ENCODE results near the gene ARF4.

GRCh38 chr3:57605683-57606082 lies 8.5 kb upstream of the ARF4 start:
- TF ChIP-seq, protein P1, sequence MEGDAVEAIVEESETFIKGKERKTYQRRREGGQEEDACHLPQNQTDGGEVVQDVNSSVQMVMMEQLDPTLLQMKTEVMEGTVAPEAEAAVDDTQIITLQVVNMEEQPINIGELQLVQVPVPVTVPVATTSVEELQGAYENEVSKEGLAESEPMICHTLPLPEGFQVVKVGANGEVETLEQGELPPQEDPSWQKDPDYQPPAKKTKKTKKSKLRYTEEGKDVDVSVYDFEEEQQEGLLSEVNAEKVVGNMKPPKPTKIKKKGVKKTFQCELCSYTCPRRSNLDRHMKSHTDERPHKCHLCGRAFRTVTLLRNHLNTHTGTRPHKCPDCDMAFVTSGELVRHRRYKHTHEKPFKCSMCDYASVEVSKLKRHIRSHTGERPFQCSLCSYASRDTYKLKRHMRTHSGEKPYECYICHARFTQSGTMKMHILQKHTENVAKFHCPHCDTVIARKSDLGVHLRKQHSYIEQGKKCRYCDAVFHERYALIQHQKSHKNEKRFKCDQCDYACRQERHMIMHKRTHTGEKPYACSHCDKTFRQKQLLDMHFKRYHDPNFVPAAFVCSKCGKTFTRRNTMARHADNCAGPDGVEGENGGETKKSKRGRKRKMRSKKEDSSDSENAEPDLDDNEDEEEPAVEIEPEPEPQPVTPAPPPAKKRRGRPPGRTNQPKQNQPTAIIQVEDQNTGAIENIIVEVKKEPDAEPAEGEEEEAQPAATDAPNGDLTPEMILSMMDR (IDR thresholded peaks at IDR 0.05) = no peak
- no peak for TF ChIP-seq POLR2A (IDR thresholded peaks at IDR 0.05)
- TF ChIP-seq EP300 (IDR thresholded peaks at IDR 0.05) = no peak
